OCI-LY7 (cell line): ENCODE results near the gene PRAMEF4.
"Not testable (repeated sequence)": the region's sequence is repeated elsewhere in the genome, so short reads cannot be mapped to it uniquely, and the experiment has no call there.

Source experiments
- EZH2phosphoT487 ChIP-seq: fragments of 200-600 bp; sonication (generic); IDR thresholded peaks from 2 replicates; pipeline ENCODE4 v1.6.1; 2018; ENCODE audit warnings: low read depth, borderline replicate concordance, mild to moderate bottlenecking, mixed run types, antibody characterized with exemption, low read length, moderate library complexity, mixed read lengths
- TF ChIP-seq, protein P1 (sequence below): fragments of 200-600 bp; sonication (generic); conservative IDR thresholded peaks from 2 replicates; pipeline ENCODE4 v1.5.1; 2014; ENCODE audit warnings: mild to moderate bottlenecking, antibody characterized with exemption, low read length, moderate library complexity, mixed read lengths

DNA sequence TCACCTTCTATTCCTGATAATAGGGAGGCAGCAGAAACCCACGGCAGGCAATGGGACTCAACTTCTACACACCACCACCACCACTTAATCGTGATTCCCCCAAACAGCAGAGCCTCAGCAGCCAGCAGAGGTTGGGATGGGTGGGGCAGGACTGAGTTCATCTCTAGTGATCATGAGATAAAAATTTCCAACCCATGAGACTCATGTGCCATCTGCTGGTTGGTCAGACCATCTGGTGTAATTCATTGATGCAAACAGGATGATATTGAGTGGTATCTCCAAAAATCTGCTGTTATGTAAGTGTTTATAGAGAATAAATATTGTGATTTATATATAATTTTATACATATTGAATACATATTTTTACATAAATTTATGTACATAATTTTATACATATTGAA, 35.7 kb upstream of the PRAMEF4 start:
- TF ChIP-seq, protein P1, sequence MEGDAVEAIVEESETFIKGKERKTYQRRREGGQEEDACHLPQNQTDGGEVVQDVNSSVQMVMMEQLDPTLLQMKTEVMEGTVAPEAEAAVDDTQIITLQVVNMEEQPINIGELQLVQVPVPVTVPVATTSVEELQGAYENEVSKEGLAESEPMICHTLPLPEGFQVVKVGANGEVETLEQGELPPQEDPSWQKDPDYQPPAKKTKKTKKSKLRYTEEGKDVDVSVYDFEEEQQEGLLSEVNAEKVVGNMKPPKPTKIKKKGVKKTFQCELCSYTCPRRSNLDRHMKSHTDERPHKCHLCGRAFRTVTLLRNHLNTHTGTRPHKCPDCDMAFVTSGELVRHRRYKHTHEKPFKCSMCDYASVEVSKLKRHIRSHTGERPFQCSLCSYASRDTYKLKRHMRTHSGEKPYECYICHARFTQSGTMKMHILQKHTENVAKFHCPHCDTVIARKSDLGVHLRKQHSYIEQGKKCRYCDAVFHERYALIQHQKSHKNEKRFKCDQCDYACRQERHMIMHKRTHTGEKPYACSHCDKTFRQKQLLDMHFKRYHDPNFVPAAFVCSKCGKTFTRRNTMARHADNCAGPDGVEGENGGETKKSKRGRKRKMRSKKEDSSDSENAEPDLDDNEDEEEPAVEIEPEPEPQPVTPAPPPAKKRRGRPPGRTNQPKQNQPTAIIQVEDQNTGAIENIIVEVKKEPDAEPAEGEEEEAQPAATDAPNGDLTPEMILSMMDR, result not testable (repeated sequence)
- TF ChIP-seq EZH2phosphoT487, result not testable (repeated sequence)
